ENCODE results near the gene TXNRD1. TPM values are rescaled to one million over a fixed set of nuclear protein-coding genes. Genes with fewer than 3 reads are reported as not detected.

Gene TXNRD1
- total and polyA plus RNA-seq, 4 donors = 23.6 to 70.8 (median 55.7) TPM

GRCh38 chr12:104182144-104182543 lies 33.4 kb upstream of the TXNRD1 start (continued):
- TF ChIP-seq REST (IDR thresholded peaks at IDR 0.05) (no peak), RAD21 (IDR thresholded peaks at IDR 0.05) (no peak), HNF4G (IDR thresholded peaks at IDR 0.05) (no peak)

GRCh38 chr12:104182621-104183378 lies 32.8 kb upstream of the TXNRD1 start:
- Histone ChIP-seq H3K27ac (ENCODE audit: low read depth in 1 of 2, low read length in 2 of 2) (no peak overlapping the region), H3K4me1 (ENCODE audit: control insufficient read depth in 4 of 4, insufficient read depth in 4 of 4, low read length in 3 of 4) (peaks cover 0 to 11% (median 10%) of the 10 kb centered on the region in 4 donors), H3K9ac (ENCODE audit: low read depth in 1 of 2, low read length in 2 of 2) (no peak overlapping the region), H3K4me3 (ENCODE audit: low read depth in 1 of 3, low read length in 3 of 3) (no peak overlapping the region), H3K36me3 (ENCODE audit: control insufficient read depth in 4 of 4, insufficient read depth in 3 of 4, low read depth in 1 of 4, low read length in 3 of 4) (no peaks in the 10 kb centered on the region), H3K27me3 (ENCODE audit: control insufficient read depth in 4 of 4, insufficient read depth in 4 of 4, low read length in 3 of 4) (no peaks in the 10 kb centered on the region), H3K9me3 (ENCODE audit: control insufficient read depth in 4 of 4, low read length in 3 of 4) (peaks cover 0 to 18% (median 10%) of the 10 kb centered on the region in 4 donors)
- 75% methylated on average over 5 of the region's 5 CpGs for WGBS
- DNase-seq (ENCODE audit: low spot score) = no peak
- TF ChIP-seq JUND (IDR thresholded peaks at IDR 0.05) (no peak), RXRA (IDR thresholded peaks at IDR 0.05) (no peak), TAF1 (conservative IDR thresholded peaks at IDR 0.05) (no peak), HNF4G (IDR thresholded peaks at IDR 0.05) (no peak), FOXA1 (IDR thresholded peaks at IDR 0.05) (no peak), FOXA2 (IDR thresholded peaks at IDR 0.05) (no peak)

GRCh38 chr12:104183443-104183842 lies 32.1 kb upstream of the TXNRD1 start:
- Histone ChIP-seq H3K4me1 (ENCODE audit: control insufficient read depth in 4 of 4, insufficient read depth in 4 of 4, low read length in 3 of 4) (peaks cover 0 to 15% (median 11%) of the 10 kb centered on the region in 4 donors), H3K9ac (ENCODE audit: low read depth in 1 of 2, low read length in 2 of 2) (no peak overlapping the region), H3K4me3 (ENCODE audit: low read depth in 1 of 3, low read length in 3 of 3) (peak overlapping the region in 1 of 3 donors; percentile 46), H3K27ac (ENCODE audit: low read depth in 1 of 2, low read length in 2 of 2) (no peak overlapping the region), H3K9me3 (ENCODE audit: control insufficient read depth in 4 of 4, low read length in 3 of 4) (peaks cover 0 to 18% (median 10%) of the 10 kb centered on the region in 4 donors), H3K36me3 (ENCODE audit: control insufficient read depth in 4 of 4, insufficient read depth in 3 of 4, low read depth in 1 of 4, low read length in 3 of 4) (no peaks in the 10 kb centered on the region), H3K27me3 (ENCODE audit: control insufficient read depth in 4 of 4, insufficient read depth in 4 of 4, low read length in 3 of 4) (no peaks in the 10 kb centered on the region)
- 90% methylated on average over 3 of the region's 3 CpGs for WGBS
- TF ChIP-seq NR2F2 (IDR thresholded peaks at IDR 0.05) (no peak), GABPA (IDR thresholded peaks at IDR 0.05 in 1 of 2, conservative IDR thresholded peaks at IDR 0.05 in 1 of 2) (no peak), EGR1 (IDR thresholded peaks at IDR 0.05; ENCODE audit: low read depth in 2 of 2) (no peak), FOXA1 (IDR thresholded peaks at IDR 0.05) (no peak), RXRA (IDR thresholded peaks at IDR 0.05) (no peak), TAF1 (conservative IDR thresholded peaks at IDR 0.05) (no peak), ATF3 (IDR thresholded peaks at IDR 0.05) (no peak), REST (IDR thresholded peaks at IDR 0.05) (no peak), HNF4G (IDR thresholded peaks at IDR 0.05) (no peak), CTCF (IDR thresholded peaks at IDR 0.05; ENCODE audit: low read depth, low read length, missing input control) (no peak), ZBTB33 (IDR thresholded peaks at IDR 0.05) (no peak), FOXA2 (IDR thresholded peaks at IDR 0.05) (no peak), JUND (IDR thresholded peaks at IDR 0.05) (no peak), HNF4A (conservative IDR thresholded peaks at IDR 0.05) (no peak), YY1 (IDR thresholded peaks at IDR 0.05) (no peak)
- DNase-seq (ENCODE audit: low spot score) = no peak
